HG03558 (cell line): ENCODE results near the gene EIF1AY.
"Not testable (repeated sequence)": the region's sequence is repeated elsewhere in the genome, so short reads cannot be mapped to it uniquely, and the experiment has no call there.

Experiments
- ATAC-seq: cut with Tn5 transposase; IDR thresholded peaks from one replicate; pipeline ENCODE4 v1.9.1; 2021; ENCODE audit warnings: moderate number of reproducible peaks; ENCODE audit not compliant: unreplicated experiment; ENCODE audit errors: extremely low read depth

EIF1AY gene, protein sequence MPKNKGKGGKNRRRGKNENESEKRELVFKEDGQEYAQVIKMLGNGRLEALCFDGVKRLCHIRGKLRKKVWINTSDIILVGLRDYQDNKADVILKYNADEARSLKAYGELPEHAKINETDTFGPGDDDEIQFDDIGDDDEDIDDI

DNA sequence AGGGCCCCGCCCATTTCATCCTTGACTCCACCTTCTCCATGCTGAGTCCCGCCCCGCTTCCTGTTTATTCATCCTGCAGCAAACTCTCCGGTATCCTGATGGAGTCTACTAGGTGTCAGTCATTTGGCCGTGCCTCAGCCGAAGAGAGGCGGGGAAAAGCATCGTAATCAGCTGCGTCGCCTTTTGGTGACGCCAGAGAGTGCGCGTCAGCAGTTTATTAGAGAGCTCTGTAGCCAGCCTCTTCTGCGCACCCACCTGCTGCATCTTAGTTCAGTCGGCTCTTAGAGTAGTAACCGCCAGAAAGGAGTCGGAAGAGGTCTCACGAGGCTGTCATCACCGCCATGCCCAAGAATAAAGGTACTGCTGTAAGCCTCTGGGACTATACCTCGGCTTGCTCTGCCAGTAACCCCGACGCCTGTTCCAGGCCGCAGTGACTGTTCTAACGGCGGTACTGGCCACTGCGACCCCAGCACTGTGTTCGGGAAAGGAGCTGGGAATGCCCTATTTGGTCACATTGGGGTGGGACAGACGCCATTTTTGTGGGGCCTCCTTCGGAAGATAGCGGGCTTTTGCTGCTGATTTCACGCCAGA, at the start of gene EIF1AY:
Gene EIF1AY (plus strand): TSS at position 246 of the 591 bp plus-strand sequence. CDS start 96 bp downstream, at position 342.
- ATAC-seq = no peak

DNA sequence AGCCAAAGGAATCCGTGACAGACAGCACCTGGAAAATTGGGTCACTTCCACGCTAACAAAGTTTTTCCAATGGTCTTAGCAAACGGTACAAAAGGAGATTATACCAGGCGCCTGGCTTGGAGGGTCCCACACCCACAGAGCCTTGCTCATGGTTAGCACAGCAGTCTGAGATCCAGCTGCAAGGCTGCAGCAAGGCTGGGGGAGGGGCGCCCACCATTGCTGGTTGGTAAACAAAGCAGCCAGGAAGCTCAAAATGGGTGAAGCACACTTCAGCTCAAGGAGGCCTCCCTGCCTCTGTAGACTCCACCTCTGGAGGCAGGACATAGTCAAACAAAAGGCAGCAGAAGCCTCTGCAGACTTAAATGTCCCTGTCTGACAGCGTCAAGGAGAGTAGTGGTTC, 47.1 kb upstream of the EIF1AY start:
- ATAC-seq = no peak

DNA sequence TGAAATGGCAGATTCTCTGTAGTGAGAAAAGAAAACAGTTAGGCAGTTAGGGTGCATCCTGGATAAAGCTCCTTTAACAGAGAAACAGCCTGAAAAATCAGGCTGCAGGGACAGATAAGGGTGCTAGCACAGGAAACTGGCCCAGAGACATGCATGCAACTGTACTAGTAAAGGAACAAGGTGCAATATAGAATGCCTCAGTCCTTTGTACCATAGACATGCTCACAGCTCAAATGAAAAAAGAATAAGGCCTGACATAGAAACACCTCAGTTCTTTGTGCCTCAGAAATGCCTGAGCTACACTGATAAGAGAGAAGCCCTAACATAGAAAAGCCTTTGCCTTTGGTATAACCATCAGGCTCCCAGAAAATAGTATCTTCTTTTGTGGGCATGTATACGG, 37.4 kb upstream of the EIF1AY start:
- no peak for ATAC-seq

DNA sequence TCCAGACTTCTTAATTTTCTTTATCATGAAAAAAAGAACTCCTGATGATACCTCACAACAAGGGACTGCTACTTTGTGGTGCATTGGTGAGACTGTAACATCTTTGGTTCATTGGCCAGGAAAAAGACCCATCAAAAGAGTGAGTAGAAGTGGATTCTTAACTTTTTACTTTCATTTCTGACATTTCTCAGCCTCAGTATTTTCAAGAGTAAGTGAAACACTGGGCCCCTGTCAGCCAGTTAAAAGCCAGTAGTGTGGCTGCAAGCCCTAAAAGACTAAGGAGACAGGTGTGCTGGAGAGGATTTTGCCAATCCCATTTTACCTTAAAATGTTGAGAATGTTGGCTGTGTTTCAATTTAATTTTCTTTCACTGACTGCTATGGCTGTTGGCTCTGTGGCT, 36.6 kb upstream of the EIF1AY start:
- ATAC-seq = no peak

DNA sequence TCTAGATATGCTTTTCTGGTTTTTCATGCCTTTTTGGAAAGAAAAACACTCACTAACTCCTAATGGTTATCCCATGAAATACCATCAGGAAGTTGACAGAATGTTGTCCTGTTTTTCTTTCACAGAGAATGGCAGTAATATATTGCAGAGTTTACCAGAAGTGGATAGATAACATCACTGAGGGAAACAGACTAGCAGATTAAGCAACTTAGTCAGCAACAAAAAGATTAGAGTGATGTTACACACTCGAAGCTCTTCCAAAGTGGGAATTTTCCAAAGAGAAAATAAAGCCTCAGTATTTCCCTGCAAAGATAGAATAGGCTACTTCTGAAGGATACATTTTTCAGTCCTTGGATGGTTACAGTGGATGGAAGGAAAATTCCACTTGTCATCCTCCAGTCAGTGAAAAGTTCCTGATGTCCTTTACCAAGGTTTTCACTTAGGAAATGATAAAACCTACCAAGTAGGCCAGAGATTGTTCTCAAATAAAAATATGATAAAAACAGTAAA, 31.1 kb upstream of the EIF1AY start:
- ATAC-seq = no peak

DNA sequence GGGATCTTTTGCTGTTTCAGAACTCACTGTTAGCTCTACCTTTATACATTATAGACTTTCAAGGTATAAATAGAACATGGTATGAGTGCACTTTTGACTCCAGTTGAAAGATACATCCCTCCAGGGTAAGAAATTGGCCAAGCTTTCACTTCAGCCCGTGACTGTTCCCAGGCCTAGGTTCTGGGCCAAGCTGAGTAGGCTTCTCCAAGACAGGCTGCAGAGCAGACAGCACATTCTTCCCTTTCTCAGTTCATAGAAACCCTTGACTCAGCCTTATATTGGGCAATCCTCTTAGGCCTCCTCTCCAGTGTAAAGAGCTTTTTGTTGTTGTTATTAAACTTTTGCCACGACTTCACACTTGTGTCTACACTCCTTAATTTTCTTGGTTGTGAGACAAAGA, 29.5 kb upstream of the EIF1AY start:
- no peak for ATAC-seq

DNA sequence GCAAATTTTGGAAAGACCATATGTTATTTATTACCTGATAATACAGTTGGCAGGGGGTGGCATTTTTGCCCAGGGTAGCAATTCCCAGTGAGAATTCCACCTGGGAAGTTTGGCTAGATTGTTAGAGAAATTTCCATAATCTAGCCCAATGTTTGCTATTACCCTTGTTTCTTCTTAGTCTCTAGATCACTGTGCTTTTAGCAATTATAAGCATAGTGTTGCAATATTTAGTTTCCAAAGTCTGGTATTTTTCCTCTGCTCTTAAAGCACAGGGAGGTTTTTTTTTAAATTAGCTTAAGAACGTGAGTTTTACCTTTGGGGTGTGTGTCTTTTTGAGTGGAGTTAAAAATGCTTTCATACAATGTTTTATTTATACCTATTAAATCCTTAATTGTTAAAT, 26.3 kb upstream of the EIF1AY start:
- ATAC-seq = no peak

DNA sequence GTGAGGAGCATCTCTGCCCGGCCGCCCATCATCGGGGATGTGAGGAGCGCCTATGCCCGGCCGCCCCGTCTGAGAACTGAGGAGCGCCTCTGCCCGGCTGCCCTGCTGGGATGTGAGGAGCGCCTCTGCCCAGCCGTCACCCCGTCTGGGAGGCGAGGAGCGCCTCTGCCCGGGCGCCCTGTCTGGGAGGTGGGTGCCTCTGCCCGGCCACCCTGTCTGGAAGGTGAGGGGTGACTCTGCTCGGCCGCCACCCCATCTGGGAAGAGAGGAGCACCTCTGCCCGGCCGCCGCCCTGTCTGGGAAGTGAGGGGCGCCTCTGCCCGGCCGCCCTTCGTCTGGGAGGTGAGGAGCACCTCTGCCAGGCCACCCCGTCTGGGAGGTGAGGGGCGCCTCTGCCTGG, 23.7 kb upstream of the EIF1AY start:
- no peak for ATAC-seq

DNA sequence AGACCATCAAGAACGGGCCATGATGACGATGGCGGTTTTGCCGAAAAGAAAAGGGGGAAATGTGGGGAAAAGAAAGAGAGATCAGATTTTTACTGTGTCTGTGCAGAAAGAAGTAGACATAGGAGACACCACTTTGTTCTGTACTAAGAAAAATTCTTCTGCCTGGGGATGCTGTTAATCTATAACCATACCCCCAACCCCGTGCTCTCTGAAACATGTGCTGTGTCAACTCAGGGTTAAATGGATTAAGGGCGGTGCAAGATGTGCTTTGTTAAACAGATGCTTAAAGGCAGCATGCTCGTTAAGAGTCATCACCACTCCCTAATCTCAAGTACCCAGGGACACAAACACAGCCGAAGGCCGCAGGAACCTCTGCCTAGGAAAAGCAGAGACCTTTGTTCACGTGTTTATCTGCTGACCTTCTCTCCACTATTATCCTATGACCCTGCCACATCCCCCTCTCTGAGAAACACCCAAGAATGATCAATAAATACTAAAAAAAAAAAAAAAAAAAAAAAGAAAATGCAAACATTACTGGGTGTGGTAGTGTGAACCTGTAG, 22.7 kb upstream of the EIF1AY start:
- ATAC-seq = not testable (repeated sequence)

DNA sequence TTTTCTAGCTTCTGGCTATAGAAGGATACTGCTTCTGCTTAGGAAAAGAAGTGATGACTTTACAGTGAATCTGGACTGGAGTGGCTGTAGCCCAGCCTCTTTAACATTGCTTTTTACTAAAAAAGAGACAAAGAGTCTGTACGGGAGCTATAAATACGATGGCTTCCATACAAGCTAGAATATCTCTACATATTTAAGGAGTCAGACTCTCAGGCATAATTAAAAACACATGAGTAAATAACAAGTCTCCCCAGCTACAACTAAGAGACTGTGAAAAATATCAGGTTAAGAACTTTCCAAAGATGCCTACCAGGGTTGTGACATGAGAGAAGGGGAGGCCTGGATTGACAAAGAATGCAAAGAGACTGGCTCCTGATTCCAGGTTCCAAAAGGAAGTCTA, 19.8 kb upstream of the EIF1AY start:
- no peak for ATAC-seq

DNA sequence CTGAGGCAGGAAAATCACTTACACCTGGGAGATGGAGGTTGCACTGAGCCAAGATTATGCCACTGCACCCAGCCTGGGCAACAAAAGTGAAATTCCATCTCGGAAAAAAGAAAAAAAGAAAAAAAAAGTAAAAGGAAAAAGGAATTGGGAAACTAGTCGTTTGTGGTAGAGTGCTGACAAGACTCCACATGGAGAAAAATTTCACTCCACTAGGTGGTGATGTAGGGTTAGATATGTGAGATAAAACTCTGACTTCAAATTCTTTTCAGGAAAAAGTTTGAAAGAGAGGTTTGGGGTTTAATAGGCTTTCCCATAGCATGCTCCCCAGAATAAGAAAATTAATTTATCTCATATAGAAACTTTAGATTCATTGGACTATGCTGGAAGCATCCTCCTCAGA, 16.9 kb upstream of the EIF1AY start:
- no peak for ATAC-seq

DNA sequence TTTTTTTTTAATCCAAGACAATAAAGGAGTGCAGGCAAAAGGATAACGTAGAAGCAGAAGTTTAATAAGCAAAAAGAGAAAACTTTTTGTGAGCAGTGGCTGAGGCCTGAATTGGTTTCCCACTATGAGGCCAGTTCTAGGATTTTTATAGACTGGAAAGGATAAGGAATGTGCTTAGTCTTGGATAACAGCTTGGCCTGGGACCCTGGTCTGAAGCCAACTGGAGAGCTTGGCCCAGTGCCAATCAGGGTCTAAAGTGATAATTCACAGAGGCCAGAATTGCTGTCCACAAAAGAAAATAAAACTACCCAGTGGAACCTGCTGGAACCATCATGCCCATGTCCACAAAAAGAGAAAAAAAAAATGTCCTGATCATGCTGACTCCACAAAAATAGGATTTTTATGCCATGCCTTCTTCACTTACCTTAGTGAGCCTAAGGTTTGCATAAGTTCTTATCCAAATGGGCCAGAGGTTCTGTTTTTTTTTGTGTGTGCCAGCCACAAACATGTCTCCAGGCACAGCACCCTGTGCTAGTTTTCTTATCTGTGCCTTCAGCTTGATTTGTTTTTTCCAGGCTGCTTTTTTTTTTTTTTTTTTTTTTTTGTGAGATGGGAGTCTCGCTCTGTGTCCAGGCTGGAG, 15.6 kb upstream of the EIF1AY start:
- no peak for ATAC-seq

DNA sequence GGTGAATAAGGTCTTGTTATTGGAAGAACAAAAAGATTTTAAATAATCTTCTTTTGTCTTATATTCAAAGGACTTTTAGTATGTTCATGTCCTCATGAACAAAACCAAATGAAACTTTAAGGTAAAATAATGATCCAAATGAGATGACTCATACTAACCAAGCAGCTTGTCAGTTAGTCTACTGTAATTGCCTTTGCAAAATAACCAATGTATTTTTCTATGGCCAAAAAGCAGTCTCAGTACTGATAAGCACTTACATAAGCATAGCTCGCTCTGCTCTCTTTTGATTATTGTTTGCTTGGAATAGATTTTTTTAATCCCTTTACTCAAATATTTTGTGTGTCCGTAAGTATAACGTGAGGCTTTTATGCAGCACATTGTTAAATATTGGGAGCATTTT, 4.3 kb upstream of the EIF1AY start:
- ATAC-seq = no peak

DNA sequence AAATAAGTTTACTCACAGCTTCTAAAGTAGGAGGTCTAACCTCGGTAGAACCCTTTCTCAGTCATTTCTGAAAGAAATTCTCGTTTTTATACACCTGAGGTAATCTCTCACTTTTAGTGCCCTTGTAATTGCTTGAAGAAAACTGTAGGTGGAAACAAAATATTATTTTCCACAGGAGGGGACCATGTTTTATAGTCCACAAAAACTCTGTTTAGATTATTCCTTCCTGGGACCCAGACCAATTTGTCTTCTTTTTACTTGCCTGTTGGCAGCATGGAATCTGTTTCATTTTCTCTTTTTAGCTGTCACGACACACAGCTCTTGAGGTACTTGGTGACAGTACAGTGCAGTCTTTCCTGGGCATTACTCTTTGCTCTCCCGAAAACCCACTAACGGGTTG, 930 bp downstream of the EIF1AY start:
- ATAC-seq = no peak

DNA sequence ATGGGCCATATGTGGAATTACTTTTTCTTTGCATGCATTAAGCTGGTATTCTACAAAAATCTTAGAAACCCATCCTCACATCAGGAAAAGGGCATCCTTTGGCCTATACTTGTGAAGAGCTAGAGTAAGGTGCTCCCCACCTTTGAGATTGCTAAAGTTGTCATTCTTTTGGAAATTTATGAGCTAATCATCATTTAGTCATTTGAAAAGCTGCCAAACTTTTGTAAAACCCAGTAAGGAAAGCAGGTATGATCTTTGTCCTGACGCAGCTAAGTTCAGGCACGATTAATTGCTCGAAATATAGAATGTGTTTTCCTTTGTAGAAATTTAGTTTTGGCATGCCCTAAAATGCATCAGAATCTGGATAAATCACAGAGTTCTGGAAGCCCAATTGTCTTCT, 2.6 kb downstream of the EIF1AY start:
- ATAC-seq = no peak

DNA sequence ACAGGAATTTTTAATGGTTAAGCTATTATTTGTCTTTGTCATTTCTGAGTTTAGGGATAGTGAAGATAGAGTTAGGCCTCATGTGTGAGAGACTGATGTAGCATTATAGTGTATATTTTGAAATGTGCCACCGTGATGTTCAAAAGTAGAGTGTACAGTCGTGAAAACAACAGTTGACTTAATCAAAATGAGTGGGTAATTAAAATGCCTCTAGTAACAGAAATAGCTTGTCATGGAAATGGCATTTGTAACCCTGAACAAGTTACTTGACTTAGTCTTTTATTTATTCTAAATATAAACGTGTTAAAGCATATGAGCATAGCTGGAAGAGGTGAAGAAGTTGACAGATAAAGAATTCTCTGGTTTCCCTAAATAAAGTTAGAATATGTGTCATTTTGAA, 6.1 kb downstream of the EIF1AY start:
- no peak for ATAC-seq

DNA sequence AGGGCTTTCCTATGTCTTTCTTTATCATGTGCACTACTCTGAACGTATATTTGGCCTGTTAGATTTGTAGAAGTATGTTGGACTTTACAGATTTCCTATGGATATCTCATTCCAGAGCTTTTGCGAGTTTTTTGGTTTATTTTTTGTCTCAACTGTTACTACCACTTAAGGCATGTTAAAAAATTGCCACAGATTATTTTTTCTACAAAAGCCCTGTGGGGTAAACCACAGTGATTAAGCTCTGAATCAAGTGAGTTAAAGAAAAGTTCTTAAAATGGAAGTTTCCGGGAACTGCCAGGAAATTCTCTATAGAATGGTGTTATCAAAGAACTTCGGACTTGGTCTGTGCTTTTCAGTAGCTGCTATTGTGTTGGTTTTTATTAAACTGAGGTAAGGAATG, 10.6 kb downstream of the EIF1AY start:
- ATAC-seq = no peak
